ENCODE results near the gene IFI44.

The IFI44 gene

GRCh38 chr1:78667939-78668338 lies 18.3 kb downstream of the IFI44 start:
- TF ChIP-seq, protein P1, sequence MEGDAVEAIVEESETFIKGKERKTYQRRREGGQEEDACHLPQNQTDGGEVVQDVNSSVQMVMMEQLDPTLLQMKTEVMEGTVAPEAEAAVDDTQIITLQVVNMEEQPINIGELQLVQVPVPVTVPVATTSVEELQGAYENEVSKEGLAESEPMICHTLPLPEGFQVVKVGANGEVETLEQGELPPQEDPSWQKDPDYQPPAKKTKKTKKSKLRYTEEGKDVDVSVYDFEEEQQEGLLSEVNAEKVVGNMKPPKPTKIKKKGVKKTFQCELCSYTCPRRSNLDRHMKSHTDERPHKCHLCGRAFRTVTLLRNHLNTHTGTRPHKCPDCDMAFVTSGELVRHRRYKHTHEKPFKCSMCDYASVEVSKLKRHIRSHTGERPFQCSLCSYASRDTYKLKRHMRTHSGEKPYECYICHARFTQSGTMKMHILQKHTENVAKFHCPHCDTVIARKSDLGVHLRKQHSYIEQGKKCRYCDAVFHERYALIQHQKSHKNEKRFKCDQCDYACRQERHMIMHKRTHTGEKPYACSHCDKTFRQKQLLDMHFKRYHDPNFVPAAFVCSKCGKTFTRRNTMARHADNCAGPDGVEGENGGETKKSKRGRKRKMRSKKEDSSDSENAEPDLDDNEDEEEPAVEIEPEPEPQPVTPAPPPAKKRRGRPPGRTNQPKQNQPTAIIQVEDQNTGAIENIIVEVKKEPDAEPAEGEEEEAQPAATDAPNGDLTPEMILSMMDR (IDR thresholded peaks at IDR 0.05; ENCODE audit: extremely low read depth, missing control alignments): no peak
- DNase-seq (ENCODE audit: low spot score): no peak

DNA sequence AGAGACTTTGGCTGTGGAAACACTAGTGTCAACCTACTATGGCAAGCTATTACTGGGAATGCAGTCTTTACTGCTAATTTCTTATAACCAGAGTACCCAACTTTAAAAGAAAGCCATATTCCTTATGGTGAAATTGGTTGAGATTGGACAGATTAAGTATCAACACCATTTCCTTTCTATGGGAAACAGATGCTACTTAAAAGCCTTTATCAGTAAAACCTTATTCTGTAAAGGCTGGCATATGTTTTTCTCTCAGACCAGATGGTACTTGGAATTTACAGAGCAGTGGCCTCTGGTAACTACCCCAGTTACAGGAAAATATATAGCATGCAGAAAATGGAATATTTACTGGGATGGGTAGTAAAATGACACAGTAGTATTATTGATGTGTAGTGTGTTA lies 18.8 kb downstream of the IFI44 start:
- TF ChIP-seq, protein P1 (IDR thresholded peaks at IDR 0.05; ENCODE audit: extremely low read depth, missing control alignments): no peak
- no peak for DNase-seq (ENCODE audit: low spot score)

DNA sequence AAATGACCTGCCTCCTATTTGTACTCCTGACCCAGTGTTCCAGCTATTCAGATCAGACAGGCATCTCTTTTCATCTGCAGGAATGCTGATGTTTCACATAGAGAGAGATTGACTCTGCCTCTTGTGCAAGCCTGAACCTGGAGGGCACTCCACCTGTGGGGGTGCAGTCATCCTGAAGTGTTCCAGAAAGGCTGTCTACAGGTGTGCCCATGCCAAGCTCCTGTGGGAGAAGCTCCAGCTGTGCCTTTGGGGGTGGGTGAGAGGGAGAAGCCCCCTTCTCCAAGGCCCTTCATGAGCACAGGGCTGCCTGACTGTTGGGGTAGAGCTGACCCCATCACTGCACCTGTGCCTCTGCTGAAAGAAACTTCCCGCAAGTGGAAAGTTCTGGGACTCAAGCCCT lies 22.8 kb downstream of the IFI44 start:
- TF ChIP-seq, protein P1 (IDR thresholded peaks at IDR 0.05; ENCODE audit: extremely low read depth, missing control alignments): no peak
- DNase-seq (ENCODE audit: low spot score): no peak

- no peak for DNase-seq (ENCODE audit: low spot score)
Observed at GRCh38 chr1:78673120-78673519, 23.5 kb downstream of the IFI44 start.

GRCh38 chr1:78676347-78676982 lies 26.8 kb downstream of the IFI44 start:
- DNase-seq (ENCODE audit: low spot score): peak; percentile 36
- TF ChIP-seq, protein P1 (IDR thresholded peaks at IDR 0.05; ENCODE audit: extremely low read depth, missing control alignments): peak; percentile 28

More at GRCh38 chr1:78673120-78673519, 23.5 kb downstream of the IFI44 start:
- TF ChIP-seq, protein P1 (IDR thresholded peaks at IDR 0.05; ENCODE audit: extremely low read depth, missing control alignments): no peak

DNA sequence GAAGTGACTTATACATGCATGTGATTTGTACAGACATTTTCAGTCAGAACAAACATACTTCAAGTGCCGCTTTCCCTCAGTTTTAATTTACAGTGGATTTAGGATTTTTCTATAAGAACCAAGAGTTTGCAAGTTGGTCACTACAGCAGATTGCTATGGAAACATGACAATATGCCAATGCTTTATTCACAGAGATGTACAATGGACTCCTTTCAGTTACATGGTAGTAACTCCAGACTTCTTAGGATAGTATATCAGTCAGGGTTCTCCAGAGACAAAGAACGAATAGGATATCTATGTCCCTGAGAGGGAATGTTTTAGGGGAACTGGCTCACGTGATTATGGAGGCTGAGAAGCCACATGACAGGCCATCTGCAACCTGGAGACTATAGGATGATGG lies 27.4 kb downstream of the IFI44 start:
- no peak for DNase-seq (ENCODE audit: low spot score)
- TF ChIP-seq, protein P1 (IDR thresholded peaks at IDR 0.05; ENCODE audit: extremely low read depth, missing control alignments): no peak

- TF ChIP-seq, protein P1 (IDR thresholded peaks at IDR 0.05; ENCODE audit: extremely low read depth, missing control alignments): no peak
Observed at GRCh38 chr1:78677788-78678187, 28.2 kb downstream of the IFI44 start.

More at GRCh38 chr1:78677788-78678187, 28.2 kb downstream of the IFI44 start:
- DNase-seq (ENCODE audit: low spot score): no peak
